Fibroblast of lung (primary cell): ENCODE results near the gene RGN. TPM values are rescaled to one million over a fixed set of nuclear protein-coding genes. Genes with fewer than 3 reads are reported as not detected.

Experiments used
- DNase-seq, 2 donors: peaks; one replicate each; pipeline versions ENCODE4 v3.0.0 to v3.0.0-alpha.2; 2010; ENCODE audit warnings: low read depth in 2 of 2
- H2AFZ ChIP-seq: 2 replicates; pipeline ENCODE4 v1.5.1; 2012; ENCODE audit warnings: low read length, control low read depth, inconsistent platforms
- H3K27ac ChIP-seq: 2 replicates; pipeline ENCODE4 v1.5.1; 2011; ENCODE audit warnings: low read length, control low read depth; ENCODE audit not compliant: insufficient read depth
- H3K27me3 ChIP-seq: 2 replicates; pipeline ENCODE4 v1.5.1; 2011; ENCODE audit warnings: mild to moderate bottlenecking, low read length; ENCODE audit not compliant: control insufficient read depth, insufficient read depth
- H3K36me3 ChIP-seq: 2 replicates; pipeline ENCODE4 v1.5.1; 2011; ENCODE audit warnings: low read length; ENCODE audit not compliant: control insufficient read depth, insufficient read depth
- H3K4me1 ChIP-seq: 2 replicates; pipeline ENCODE4 v1.5.1; 2011; ENCODE audit warnings: low read length; ENCODE audit not compliant: control insufficient read depth, insufficient read depth; ENCODE audit errors: extremely low read depth
- H3K4me2 ChIP-seq: 2 replicates; pipeline ENCODE4 v1.5.1; 2011; ENCODE audit warnings: low read length, control low read depth; ENCODE audit not compliant: insufficient read depth; ENCODE audit errors: extremely low read depth
- H3K4me3 ChIP-seq, 4 experiments: fragments of 200-600 bp in 1 of 4; sonication (generic) in 1 of 4; replicated peaks in 1 of 4; 2 replicates each; pipeline ENCODE4 v1.5.1; 2011 to 2016; ENCODE audit warnings: low read length in 4 of 4, low read depth in 3 of 4, mild to moderate bottlenecking in 3 of 4, control low read depth in 2 of 4, inconsistent platforms in 1 of 4, mixed read lengths in 1 of 4; ENCODE audit not compliant: insufficient read depth in 1 of 4; ENCODE audit errors: control extremely low read depth in 1 of 4
- H3K79me2 ChIP-seq: 2 replicates; pipeline ENCODE4 v1.5.1; 2012; ENCODE audit warnings: mild to moderate bottlenecking, low read length, inconsistent platforms; ENCODE audit not compliant: control insufficient read depth, insufficient read depth
- H3K9ac ChIP-seq: 2 replicates; pipeline ENCODE4 v1.5.1; 2011; ENCODE audit warnings: mild to moderate bottlenecking, low read length, control low read depth; ENCODE audit not compliant: insufficient read depth
- H3K9me3 ChIP-seq: 2 replicates; pipeline ENCODE4 v1.5.1; 2012; ENCODE audit warnings: low read depth, low read length; ENCODE audit not compliant: control insufficient read depth, insufficient read depth
- H4K20me1 ChIP-seq: 2 replicates; pipeline ENCODE4 v1.5.1; 2011; ENCODE audit warnings: low read length; ENCODE audit not compliant: control insufficient read depth, insufficient read depth; ENCODE audit errors: extremely low read depth
- CTCF ChIP-seq, 2 donors: IDR thresholded peaks in 1 of 2; conservative IDR thresholded peaks in 1 of 2; 1 replicate in 1 of 2; 2 replicates in 1 of 2; pipeline ENCODE4 v1.5.1; 2011 to 2012; ENCODE audit warnings: low read length in 2 of 2, control low read depth in 1 of 2, inconsistent platforms in 1 of 2, low read depth in 1 of 2, mild to moderate bottlenecking in 1 of 2
- EZH2 ChIP-seq: IDR thresholded peaks from 2 replicates; pipeline ENCODE4 v1.5.1; 2012; ENCODE audit warnings: low read length, control low read depth, mild to moderate bottlenecking; ENCODE audit errors: missing control alignments
- polyA plus RNA-seq, 2 donors: library from polyadenylated mRNA; depleted of rRNA in 1 of 2; stranded (reverse) in 1 of 2; unstranded in 1 of 2; fragments of >200 nt; gene quantifications; 2 replicates each; pipeline ENCODE4 v1.2.1, GENCODE V29; 2011 to 2012; ENCODE audit warnings: missing spikeins in 1 of 2
- total RNA-seq: library from RNA; depleted of rRNA; stranded (reverse); fragments of >200 nt; gene quantifications from 2 replicates; pipeline ENCODE4 v1.2.1, GENCODE V29; 2014

The RGN gene
- total and polyA plus RNA-seq, 2 donors (not counting 1 experiment from before 2014, with no cell fraction given) = 7.4 to 23.8 TPM

- Histone ChIP-seq H3K4me2 (no peak overlapping the region), H3K27ac (no peak overlapping the region), H2AFZ (no peak overlapping the region), H3K4me1 (no peaks in the 10 kb centered on the region), H3K9ac (no peak overlapping the region), H3K79me2 (no peaks in the 10 kb centered on the region), H4K20me1 (no peaks in the 10 kb centered on the region), H3K27me3 (no peaks in the 10 kb centered on the region), H3K4me3 (no peak overlapping the region), H3K36me3 (no peaks in the 10 kb centered on the region), H3K9me3 (no peaks in the 10 kb centered on the region)
- no peak for DNase-seq
- no peak for TF ChIP-seq EZH2
- TF ChIP-seq CTCF (conservative IDR thresholded peaks at IDR 0.05 in 1 of 2, IDR thresholded peaks at IDR 0.05 in 1 of 2; ENCODE audit: low read depth in 1 of 2, low read length in 2 of 2) = no peak
Measured at GRCh38 chrX:47059142-47059874, 18.9 kb upstream of the RGN start.

GRCh38 chrX:47060708-47061107, 17.5 kb upstream of the RGN start:
- H3K27me3 ChIP-seq = no peaks in the 10 kb centered on the region
- H3K36me3 ChIP-seq = no peaks in the 10 kb centered on the region
- H3K4me3 ChIP-seq = no peak overlapping the region
- no peak overlapping the region for H3K9ac ChIP-seq
- no peak overlapping the region for H3K4me2 ChIP-seq
- no peak overlapping the region for H2AFZ ChIP-seq
- no peak for DNase-seq
- no peaks in the 10 kb centered on the region for H3K9me3 ChIP-seq
- no peak overlapping the region for H3K27ac ChIP-seq
- no peak for TF ChIP-seq CTCF (conservative IDR thresholded peaks at IDR 0.05 in 1 of 2, IDR thresholded peaks at IDR 0.05 in 1 of 2; ENCODE audit: low read depth in 1 of 2, low read length in 2 of 2)
- no peaks in the 10 kb centered on the region for H3K79me2 ChIP-seq
- no peaks in the 10 kb centered on the region for H4K20me1 ChIP-seq
- no peaks in the 10 kb centered on the region for H3K4me1 ChIP-seq

GRCh38 chrX:47061238-47061919, 16.9 kb upstream of the RGN start:
- no peak overlapping the region for H3K27ac ChIP-seq

More at GRCh38 chrX:47061238-47061919, 16.9 kb upstream of the RGN start:
- no peaks in the 10 kb centered on the region for H3K4me1 ChIP-seq
- H3K36me3 ChIP-seq = no peaks in the 10 kb centered on the region
- H3K4me3 ChIP-seq = no peak overlapping the region
- H3K9ac ChIP-seq = no peak overlapping the region
- no peaks in the 10 kb centered on the region for H3K9me3 ChIP-seq
- DNase-seq = no peak
- H3K79me2 ChIP-seq = no peaks in the 10 kb centered on the region
- H3K4me2 ChIP-seq = no peak overlapping the region
- TF ChIP-seq EZH2 = no peak
- no peak for TF ChIP-seq CTCF (conservative IDR thresholded peaks at IDR 0.05 in 1 of 2, IDR thresholded peaks at IDR 0.05 in 1 of 2; ENCODE audit: low read depth in 1 of 2, low read length in 2 of 2)
- H2AFZ ChIP-seq = no peak overlapping the region
- H3K27me3 ChIP-seq = no peaks in the 10 kb centered on the region
- H4K20me1 ChIP-seq = no peaks in the 10 kb centered on the region
